H1 (cell line): ENCODE results near the gene HLA-DQA2. TPM values are rescaled to one million over a fixed set of nuclear protein-coding genes. Genes with fewer than 3 reads are reported as not detected.

Source experiments
- CTCF ChIA-PET: fragments of 300-600 bp; sonication (Branson Sonifier 250); formaldehyde crosslinking; loops from one replicate; lab custom pipeline; 2021; ENCODE audit not compliant: partially characterized antibody; lab: Charles Lee
- POLR2A ChIA-PET: fragments of 300-600 bp; sonication (Branson Sonifier 250); formaldehyde crosslinking; loops from one replicate; lab custom pipeline; 2021; ENCODE audit warnings: inconsistent platforms; ENCODE audit not compliant: partially characterized antibody; lab: Charles Lee
- DNase-seq, 2 experiments: peaks; one replicate each; pipeline versions ENCODE4 v3.0.0 to v3.0.0-alpha.2; 2010 to 2022; ENCODE audit warnings: low spot score in 2 of 2, low read depth in 1 of 2, mixed read lengths in 1 of 2
- FAIRE-seq: peaks from 2 replicates; lab custom pipeline; 2011; peaks lifted over from hg19 to GRCh38; lab: Jason Lieb, UNC
- H2AFZ ChIP-seq: 2 replicates; pipeline ENCODE4 v1.8.1; 2012; ENCODE audit warnings: low read length, inconsistent platforms
- H2AK5ac ChIP-seq: 2 replicates; pipeline ENCODE4 v1.6.1; 2013; ENCODE audit warnings: low read depth, low read length
- H2BK120ac ChIP-seq: replicated peaks from 2 replicates; pipeline ENCODE3; 2013; ENCODE audit warnings: low read depth, low read length, inconsistent platforms
- H2BK12ac ChIP-seq: 2 replicates; pipeline ENCODE4 v1.6.1; 2013; ENCODE audit warnings: low read depth, low read length
- H2BK15ac ChIP-seq: 2 replicates; pipeline ENCODE4 v1.6.1; 2013; ENCODE audit warnings: low read length
- H2BK20ac ChIP-seq: 2 replicates; pipeline ENCODE4 v1.6.1; 2013; ENCODE audit warnings: low read length
- H2BK5ac ChIP-seq: 2 replicates; pipeline ENCODE4 v1.6.1; 2013; ENCODE audit warnings: low read depth, low read length
- H3K14ac ChIP-seq: 2 replicates; pipeline ENCODE4 v1.6.1; 2013; ENCODE audit warnings: inconsistent platforms; ENCODE audit not compliant: insufficient read length
- H3K18ac ChIP-seq: 2 replicates; pipeline ENCODE4 v1.6.1; 2013; ENCODE audit warnings: low read length; ENCODE audit errors: extremely low read depth
- H3K23ac ChIP-seq: 2 replicates; pipeline ENCODE4 v1.6.1; 2013; ENCODE audit warnings: inconsistent platforms; ENCODE audit not compliant: insufficient read length
- H3K23me2 ChIP-seq: 2 replicates; pipeline ENCODE4 v1.6.1; 2013; ENCODE audit warnings: low read depth, low read length
- H3K27ac ChIP-seq: 2 replicates; pipeline ENCODE4 v1.6.1; 2011; ENCODE audit warnings: low read depth, low read length, inconsistent platforms
- H3K27me3 ChIP-seq, 4 experiments: replicated peaks in 1 of 4; 1 replicate in 1 of 4; 2 replicates in 3 of 4; pipeline versions ENCODE4 v1.6.1 to v1.8.1; 2011 to 2013; ENCODE audit warnings: low read length in 3 of 4, mild to moderate bottlenecking in 3 of 4, inconsistent platforms in 2 of 4, mixed read lengths in 2 of 4, moderate library complexity in 1 of 4; ENCODE audit not compliant: control insufficient read depth in 3 of 4, insufficient read depth in 3 of 4; ENCODE audit errors: extremely low read depth in 1 of 4
- H3K36me3 ChIP-seq, 4 experiments: 2 replicates each; pipeline versions ENCODE4 v1.6.1 to v1.8.1; 2011 to 2013; ENCODE audit warnings: mild to moderate bottlenecking in 4 of 4, low read length in 3 of 4, moderate library complexity in 2 of 4, control low read depth in 1 of 4, inconsistent platforms in 1 of 4; ENCODE audit not compliant: insufficient read depth in 4 of 4, control insufficient read depth in 2 of 4
- H3K4ac ChIP-seq: replicated peaks from 2 replicates; pipeline ENCODE3; 2013; ENCODE audit warnings: low read length, low read depth, mixed read lengths, inconsistent platforms; ENCODE audit not compliant: insufficient read length
- H3K4me1 ChIP-seq, 4 experiments: replicated peaks in 1 of 4; 1 replicate in 1 of 4; 2 replicates in 3 of 4; pipeline versions ENCODE4 v1.6.1 to v1.8.1; 2011 to 2013; ENCODE audit warnings: low read length in 3 of 4, inconsistent platforms in 2 of 4, mixed read lengths in 1 of 4; ENCODE audit not compliant: insufficient read depth in 4 of 4, control insufficient read depth in 3 of 4
- H3K4me2 ChIP-seq, 2 experiments: 2 replicates each; pipeline versions ENCODE4 v1.6.1 to v1.8.1; 2011 to 2013; ENCODE audit warnings: low read depth in 2 of 2, low read length in 2 of 2, control low read depth in 1 of 2, inconsistent platforms in 1 of 2, mild to moderate bottlenecking in 1 of 2; ENCODE audit not compliant: insufficient read depth in 1 of 2
- H3K4me3 ChIP-seq, 4 experiments: fragments of 200-600, 300-600 bp in 1 of 4; sonication (generic), shearing (Covaris generic), sonication (Bioruptor Twin) in 1 of 4; 2 replicates each; pipeline versions ENCODE4 v1.5.1 to v1.8.1; 2011 to 2016; ENCODE audit warnings: low read length in 4 of 4, low read depth in 3 of 4, control low read depth in 2 of 4, inconsistent platforms in 2 of 4, mild to moderate bottlenecking in 2 of 4, mixed read lengths in 1 of 4, moderate library complexity in 1 of 4; ENCODE audit not compliant: insufficient read depth in 2 of 4; ENCODE audit errors: extremely low read depth in 1 of 4
- H3K56ac ChIP-seq: replicated peaks from 2 replicates; pipeline ENCODE3; 2013; ENCODE audit warnings: low read depth, mild to moderate bottlenecking, mixed read lengths, low read length, inconsistent platforms; ENCODE audit not compliant: insufficient read length
- H3K79me1 ChIP-seq: 2 replicates; pipeline ENCODE4 v1.6.1; 2013; ENCODE audit warnings: low read depth, low read length, control low read depth
- H3K79me2 ChIP-seq, 2 experiments: 2 replicates each; pipeline versions ENCODE4 v1.6.1 to v1.8.1; 2012 to 2013; ENCODE audit warnings: low read length in 2 of 2, mild to moderate bottlenecking in 2 of 2, inconsistent platforms in 1 of 2; ENCODE audit not compliant: insufficient read depth in 2 of 2, control insufficient read depth in 1 of 2
- H3K9ac ChIP-seq, 4 experiments: replicated peaks in 1 of 4; 1 replicate in 1 of 4; 2 replicates in 3 of 4; pipeline versions ENCODE4 v1.6.1 to v1.8.1; 2011 to 2013; ENCODE audit warnings: low read depth in 3 of 4, low read length in 3 of 4, control low read depth in 2 of 4, mild to moderate bottlenecking in 2 of 4, moderate library complexity in 2 of 4, inconsistent platforms in 1 of 4; ENCODE audit errors: extremely low read depth in 1 of 4
- H3K9me3 ChIP-seq, 2 experiments: 2 replicates each; pipeline versions ENCODE4 v1.6.1 to v1.8.1; 2012 to 2013; ENCODE audit warnings: mild to moderate bottlenecking in 2 of 2, moderate library complexity in 2 of 2, control low read depth in 1 of 2, inconsistent platforms in 1 of 2, low read depth in 1 of 2, low read length in 1 of 2, mixed read lengths in 1 of 2; ENCODE audit not compliant: insufficient read depth in 2 of 2
- H4K20me1 ChIP-seq, 2 experiments: replicated peaks in 1 of 2; 2 replicates each; pipeline versions ENCODE3 to v1.8.1; 2011 to 2013; ENCODE audit warnings: inconsistent platforms in 2 of 2, low read length in 2 of 2, mild to moderate bottlenecking in 1 of 2; ENCODE audit not compliant: insufficient read depth in 2 of 2, control insufficient read depth in 1 of 2
- H4K5ac ChIP-seq: 2 replicates; pipeline ENCODE4 v1.6.1; 2013; ENCODE audit warnings: low read length, low read depth, mixed read lengths, inconsistent platforms; ENCODE audit not compliant: insufficient read length
- H4K8ac ChIP-seq: 2 replicates; pipeline ENCODE4 v1.8.0; 2013; ENCODE audit warnings: mild to moderate bottlenecking, moderate library complexity, low read length, inconsistent platforms; ENCODE audit not compliant: insufficient read depth; ENCODE audit errors: extremely low read depth
- H4K91ac ChIP-seq: replicated peaks from 2 replicates; pipeline ENCODE3; 2013; ENCODE audit warnings: low read length, mixed read lengths, inconsistent platforms; ENCODE audit not compliant: insufficient read length
- CBX8 ChIP-seq: fragments of 300-800, 300-1000 bp; sonication (generic); IDR thresholded peaks from 2 replicates; pipeline ENCODE4 v1.7.1; 2016; ENCODE audit warnings: low read depth, low read length, borderline replicate concordance
- EGR1 ChIP-seq: IDR thresholded peaks from 2 replicates; pipeline ENCODE4 v1.6.1; 2011; ENCODE audit warnings: low read depth, low read length, borderline replicate concordance
- SP2 ChIP-seq: IDR thresholded peaks from 2 replicates; pipeline ENCODE4 v1.6.1; 2012; ENCODE audit warnings: mild to moderate bottlenecking, low read length, inconsistent platforms
- TAF1 ChIP-seq: IDR thresholded peaks from 2 replicates; pipeline ENCODE4 v1.6.1; 2011; ENCODE audit warnings: mild to moderate bottlenecking, low read depth, low read length
- WGBS, 2 experiments: shearing (Covaris generic) in 1 of 2; methylation state at CpG; one replicate each; pipeline versions ENCODE4 v1.1.6 to v1.1.7; 2013 to 2015; ENCODE audit warnings: low lambda C conversion rate in 2 of 2, mixed read lengths in 2 of 2, inconsistent platforms in 1 of 2, low coverage in 1 of 2, missing lambda C conversion rate in 1 of 2; ENCODE audit not compliant: insufficient replicate concordance in 2 of 2, insufficient coverage in 1 of 2, insufficient read length in 1 of 2; ENCODE audit errors: extremely low coverage in 1 of 2, missing lambda C conversion rate in 1 of 2; 5-methylcytosine and 5-hydroxymethylcytosine counted together
- polyA plus RNA-seq, 7 experiments: library from polyadenylated mRNA; depleted of rRNA in 3 of 7; stranded (reverse) in 5 of 7; unstranded in 2 of 7; fragments of >200 nt in 5 of 7; fragments of 200-250 nt in 2 of 7; gene quantifications; 1 replicate in 5 of 7; 2 replicates in 1 of 7; 4 replicates in 1 of 7; pipeline versions ENCODE4 v1.2.1 to v1.2.3, GENCODE V29; 2011 to 2013; ENCODE audit warnings: missing spikeins in 2 of 7, mixed read lengths in 2 of 7
- total RNA-seq: library from RNA; stranded (reverse); fragmentation: NEBNext Ultra II Directional; extraction: Animal tissue kit (Norgen Biotek cat#: 25700); gene quantifications from 2 replicates; pipeline ENCODE4 v1.2.1, GENCODE V29; 2021
- TF ChIP-seq, protein P1 (sequence below), 3 experiments: IDR thresholded peaks; 1 replicate in 2 of 3; 2 replicates in 1 of 3; pipeline versions ENCODE4 v1.5.1 to v1.6.1; 2011; ENCODE audit warnings: low read length in 3 of 3, mild to moderate bottlenecking in 3 of 3, inconsistent platforms in 2 of 3, low read depth in 1 of 3, moderate library complexity in 1 of 3; ENCODE audit not compliant: insufficient read depth in 1 of 3; ENCODE audit errors: control extremely low read depth in 1 of 3

HLA-DQA2 gene
- total and polyA plus RNA-seq, 2 of the 8 experiments (the other 6 are each of a cell fraction or from before 2014, with no cell fraction given): not detected

- TF ChIP-seq CBX8: no peak
Measured at GRCh38 chr6:32774426-32774825, 33.2 kb downstream of the HLA-DQA2 start (continued).

GRCh38 chr6:32775071-32775470 is 33.9 kb downstream of the HLA-DQA2 start:
- Histone ChIP-seq H3K23ac (no peak overlapping the region), H3K56ac (no peak overlapping the region), H2BK12ac (no peak overlapping the region), H3K9ac (no peak overlapping the region), H4K20me1 (no peaks in the 10 kb centered on the region), H2BK15ac (no peak overlapping the region), H3K27ac (no peak overlapping the region), H2BK5ac (no peak overlapping the region), H3K4ac (no peak overlapping the region), H4K91ac (no peak overlapping the region), H3K14ac (no peak overlapping the region), H3K79me1 (no peaks in the 10 kb centered on the region), H3K27me3 (no peaks in the 10 kb centered on the region), H3K79me2 (no peaks in the 10 kb centered on the region), H3K4me3 (no peak overlapping the region), H3K4me2 (no peak overlapping the region), H4K5ac (no peak overlapping the region), H3K9me3 (no peaks in the 10 kb centered on the region), H4K8ac (no peak overlapping the region), H3K4me1 (no peaks in the 10 kb centered on the region), H3K18ac (no peak overlapping the region), H2BK20ac (no peak overlapping the region), H3K36me3 (no peaks in the 10 kb centered on the region), H3K23me2 (no peaks in the 10 kb centered on the region), H2AFZ (no peak overlapping the region), H2AK5ac (no peak overlapping the region), H2BK120ac (no peak overlapping the region)
- DNase-seq (no peak), FAIRE-seq (no peak)
- WGBS, 2 experiments: 55% methylated on average over 1 of the region's 1 CpG; no CpG with 5 or more reads in 1 of the 2 experiments
- ChIA-PET POLR2A (no interaction called here), CTCF (no interaction called here)
- TF ChIP-seq EGR1 (no peak), TAF1 (no peak), SP2 (no peak)
- TF ChIP-seq, protein P1, sequence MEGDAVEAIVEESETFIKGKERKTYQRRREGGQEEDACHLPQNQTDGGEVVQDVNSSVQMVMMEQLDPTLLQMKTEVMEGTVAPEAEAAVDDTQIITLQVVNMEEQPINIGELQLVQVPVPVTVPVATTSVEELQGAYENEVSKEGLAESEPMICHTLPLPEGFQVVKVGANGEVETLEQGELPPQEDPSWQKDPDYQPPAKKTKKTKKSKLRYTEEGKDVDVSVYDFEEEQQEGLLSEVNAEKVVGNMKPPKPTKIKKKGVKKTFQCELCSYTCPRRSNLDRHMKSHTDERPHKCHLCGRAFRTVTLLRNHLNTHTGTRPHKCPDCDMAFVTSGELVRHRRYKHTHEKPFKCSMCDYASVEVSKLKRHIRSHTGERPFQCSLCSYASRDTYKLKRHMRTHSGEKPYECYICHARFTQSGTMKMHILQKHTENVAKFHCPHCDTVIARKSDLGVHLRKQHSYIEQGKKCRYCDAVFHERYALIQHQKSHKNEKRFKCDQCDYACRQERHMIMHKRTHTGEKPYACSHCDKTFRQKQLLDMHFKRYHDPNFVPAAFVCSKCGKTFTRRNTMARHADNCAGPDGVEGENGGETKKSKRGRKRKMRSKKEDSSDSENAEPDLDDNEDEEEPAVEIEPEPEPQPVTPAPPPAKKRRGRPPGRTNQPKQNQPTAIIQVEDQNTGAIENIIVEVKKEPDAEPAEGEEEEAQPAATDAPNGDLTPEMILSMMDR (IDR thresholded peaks at IDR 0.05; ENCODE audit: control extremely low read depth in 1 of 3, insufficient read depth in 1 of 3, low read depth in 1 of 3, low read length in 3 of 3): no peak
